GM18499 (cell line): ENCODE results near the gene USP25.
"Not testable (repeated sequence)": the region's sequence is repeated elsewhere in the genome, so short reads cannot be mapped to it uniquely, and the experiment has no call there.

Experiments
- ATAC-seq: cut with Tn5 transposase; IDR thresholded peaks from one replicate; pipeline ENCODE4 v1.9.1; 2021; ENCODE audit warnings: moderate number of reproducible peaks; ENCODE audit not compliant: insufficient read depth, unreplicated experiment

USP25 gene

DNA sequence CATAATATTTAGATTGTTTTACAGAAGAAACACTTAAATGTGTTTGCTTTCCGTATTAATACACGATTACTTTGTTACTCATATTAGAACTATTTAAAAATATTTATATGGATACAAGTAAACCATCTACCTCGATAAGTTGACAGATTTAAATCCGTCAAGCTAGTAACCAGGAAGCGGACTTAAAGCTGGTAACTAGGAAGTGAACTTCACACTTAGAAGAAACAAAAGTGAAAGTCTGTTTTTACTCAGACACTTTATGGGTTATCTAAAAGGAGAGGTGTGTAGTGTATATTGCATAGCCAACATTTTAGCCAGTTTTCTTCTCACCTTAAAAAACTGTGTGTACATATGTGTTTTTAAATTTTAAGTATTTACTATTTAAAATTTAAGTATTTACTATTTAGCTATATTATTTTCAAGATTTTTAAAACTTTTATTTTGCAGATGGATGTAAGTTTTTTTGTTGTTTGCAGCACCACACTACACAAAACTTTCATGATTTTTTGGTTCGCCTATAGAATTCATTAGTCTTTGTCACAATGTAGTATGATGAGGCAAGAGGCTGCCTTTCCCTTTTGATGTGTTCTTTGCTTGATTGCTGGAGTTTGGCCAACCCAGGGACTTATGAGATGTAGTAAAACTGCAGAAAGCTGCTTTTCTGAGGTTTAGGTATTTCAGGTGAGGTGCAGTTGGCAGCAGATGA is 2.7 kb downstream of the USP25 start:
- peak; percentile 61 for ATAC-seq

GRCh38 chr21:15732996-15733329 is 3.2 kb downstream of the USP25 start:
- no peak for ATAC-seq

- no peak for ATAC-seq
Observed at GRCh38 chr21:15735409-15735808, 5.6 kb downstream of the USP25 start.

GRCh38 chr21:15735931-15736330 is 6.1 kb downstream of the USP25 start:
- not testable (repeated sequence) for ATAC-seq

DNA sequence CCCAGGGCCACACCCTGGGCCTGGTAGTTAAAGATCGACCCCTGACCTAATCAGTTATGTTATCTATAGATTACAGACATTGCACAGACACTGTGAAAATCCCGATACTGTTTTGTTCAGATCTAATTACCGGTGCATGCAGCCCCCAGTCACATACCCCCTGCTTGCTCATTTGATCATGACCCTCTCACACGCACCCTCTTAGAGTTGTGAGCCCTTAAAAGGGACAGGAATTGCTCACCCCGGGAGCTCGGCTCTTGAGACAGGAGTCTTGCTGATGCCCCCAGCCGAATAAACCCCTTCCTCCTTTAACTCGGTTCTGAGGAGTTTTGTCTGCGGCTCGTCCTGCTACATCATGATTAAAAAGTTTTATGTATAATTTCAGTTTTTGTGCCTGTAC is 9.0 kb downstream of the USP25 start:
- not testable (repeated sequence) for ATAC-seq

DNA sequence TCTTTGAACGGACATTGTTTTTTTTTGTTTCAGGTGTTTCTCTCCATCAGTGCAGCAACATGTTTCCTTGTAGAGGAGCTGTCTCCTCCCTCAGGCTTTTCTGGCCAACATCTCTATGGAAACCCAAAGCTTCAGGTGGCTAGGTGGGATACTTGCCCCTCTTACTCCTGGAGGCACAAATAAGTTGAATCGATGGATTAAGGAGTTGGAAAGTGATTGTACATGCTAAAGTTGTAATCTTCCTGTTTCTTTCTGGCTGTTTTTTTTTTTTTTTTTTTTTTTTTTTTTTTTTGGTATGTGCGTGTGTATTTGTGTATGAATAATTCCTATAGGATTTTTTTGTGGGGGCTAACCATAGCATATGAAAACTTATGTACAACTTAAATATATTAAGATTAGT is 10.6 kb downstream of the USP25 start:
- no peak for ATAC-seq

DNA sequence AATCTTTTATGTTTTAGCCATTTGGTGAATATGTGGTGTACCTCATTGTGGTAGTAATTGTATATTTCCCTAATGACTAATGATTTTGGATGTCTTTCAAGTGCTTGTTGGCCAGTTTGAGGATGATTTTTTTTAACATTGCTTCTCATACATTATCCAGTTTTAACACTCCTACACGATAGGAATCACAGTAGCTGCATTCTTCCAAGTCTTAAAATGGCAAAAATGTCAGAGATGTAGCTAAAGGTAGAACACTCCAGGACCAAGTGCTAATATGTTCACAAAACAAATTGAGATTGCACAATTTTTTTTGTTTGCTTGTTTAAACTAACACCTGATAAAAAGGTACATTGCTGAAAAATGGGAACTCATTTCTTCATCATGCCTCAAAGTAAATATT is 11.7 kb downstream of the USP25 start:
- ATAC-seq = no peak

DNA sequence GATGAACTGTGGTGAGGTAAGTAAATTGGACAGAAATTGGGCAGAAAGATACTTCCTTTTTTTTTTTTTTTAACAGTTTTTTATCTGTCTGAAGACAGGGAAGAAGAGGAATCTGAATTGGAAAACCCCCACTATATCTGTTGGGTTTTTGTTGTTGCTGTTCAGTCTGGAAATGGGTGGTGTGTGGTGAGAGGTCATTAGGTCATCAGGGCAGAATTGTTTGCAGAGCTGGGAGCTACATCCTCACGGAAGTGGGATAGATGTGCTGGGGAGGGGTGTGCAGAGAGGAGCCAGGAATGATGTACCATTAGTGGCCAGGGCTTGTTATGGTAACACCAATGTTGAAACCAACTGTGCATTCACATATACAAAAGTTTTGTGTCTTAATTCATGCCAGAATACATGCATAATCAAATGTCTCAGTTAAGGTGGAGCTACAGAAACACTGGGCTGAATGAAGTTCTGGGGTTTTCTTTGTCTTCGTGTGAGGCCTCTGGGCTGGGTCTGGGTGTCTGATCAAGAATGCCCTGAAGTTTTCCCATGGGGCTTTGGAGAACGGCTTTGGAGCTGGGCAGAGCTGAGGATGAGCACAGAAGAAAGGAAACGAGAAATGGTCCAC is 12.4 kb downstream of the USP25 start:
- no peak for ATAC-seq

GRCh38 chr21:15742694-15743093 is 12.9 kb downstream of the USP25 start:
- no peak for ATAC-seq

DNA sequence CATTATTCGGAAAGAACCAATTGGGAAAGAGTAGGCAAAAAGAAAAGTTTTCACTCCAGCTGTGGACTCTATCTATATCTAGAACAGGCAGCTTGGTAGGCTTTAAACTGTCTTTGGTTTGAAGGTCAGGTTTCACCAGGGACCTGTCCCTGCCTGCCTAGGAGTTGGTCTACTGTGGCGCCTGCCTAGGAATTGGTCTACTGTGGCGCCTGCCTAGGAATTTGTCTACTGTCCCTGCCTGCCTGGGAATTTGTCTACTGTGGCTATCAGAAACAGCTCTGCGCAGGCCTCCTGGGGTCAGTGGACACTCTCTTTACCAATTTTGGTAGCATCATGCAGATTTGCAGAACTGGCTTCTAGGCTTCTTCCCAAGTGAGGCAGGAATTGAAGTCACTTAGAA is 13.8 kb downstream of the USP25 start:
- no peak for ATAC-seq

GRCh38 chr21:15744926-15745325 is 15.1 kb downstream of the USP25 start:
- ATAC-seq = no peak

- ATAC-seq = no peak
Observed at GRCh38 chr21:15748586-15748985, 18.8 kb downstream of the USP25 start.

DNA sequence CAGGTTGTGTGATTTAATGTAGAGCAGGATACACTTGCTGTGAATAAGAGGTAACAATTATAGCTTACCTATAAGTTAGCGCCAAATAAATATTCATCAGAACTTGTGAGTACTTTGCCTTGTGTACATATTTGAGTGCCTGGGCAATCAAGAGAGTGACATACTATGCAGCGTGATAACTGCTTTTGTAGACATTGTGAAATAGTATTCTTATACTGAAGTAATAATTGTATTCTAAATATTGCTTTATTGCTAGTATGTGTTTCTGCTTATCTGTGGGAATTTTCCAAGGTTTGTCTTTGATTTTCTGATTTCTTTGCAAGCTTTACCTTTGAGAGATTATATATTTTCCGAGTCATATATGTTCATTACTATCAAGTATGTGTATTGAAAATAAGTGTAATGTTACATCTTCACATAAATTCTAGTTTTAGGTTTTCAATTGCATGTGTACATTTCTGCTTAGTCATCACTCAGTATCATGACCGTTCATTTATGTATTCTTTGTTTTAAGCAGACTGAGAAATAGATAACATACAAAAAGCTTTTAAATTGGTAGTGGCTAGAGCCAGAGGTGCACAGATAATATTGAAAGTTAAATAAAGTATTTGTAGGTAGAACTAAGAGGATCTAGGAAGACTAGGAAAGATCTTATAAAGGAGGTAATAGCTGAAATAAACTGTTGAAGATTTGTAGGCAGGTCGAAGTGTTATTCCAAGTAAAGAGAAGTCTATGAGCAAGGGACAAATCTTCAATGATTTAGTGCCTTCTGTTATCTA is 19.5 kb downstream of the USP25 start:
- no peak for ATAC-seq

DNA sequence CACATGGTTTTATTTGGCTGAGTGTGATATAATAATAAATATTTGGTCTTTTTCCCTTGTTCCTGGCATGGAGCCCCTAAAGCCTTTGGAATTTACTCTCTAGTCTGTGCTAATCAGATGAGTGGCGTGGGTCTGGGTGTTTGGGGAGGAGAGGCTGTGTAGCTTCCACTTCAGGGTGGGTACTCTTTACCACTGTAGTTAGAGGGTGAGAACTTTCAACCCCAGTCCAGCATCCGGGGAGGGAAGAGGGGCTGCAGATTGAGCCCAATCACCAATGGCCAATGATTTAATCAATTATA is 20.0 kb downstream of the USP25 start:
- no peak for ATAC-seq

DNA sequence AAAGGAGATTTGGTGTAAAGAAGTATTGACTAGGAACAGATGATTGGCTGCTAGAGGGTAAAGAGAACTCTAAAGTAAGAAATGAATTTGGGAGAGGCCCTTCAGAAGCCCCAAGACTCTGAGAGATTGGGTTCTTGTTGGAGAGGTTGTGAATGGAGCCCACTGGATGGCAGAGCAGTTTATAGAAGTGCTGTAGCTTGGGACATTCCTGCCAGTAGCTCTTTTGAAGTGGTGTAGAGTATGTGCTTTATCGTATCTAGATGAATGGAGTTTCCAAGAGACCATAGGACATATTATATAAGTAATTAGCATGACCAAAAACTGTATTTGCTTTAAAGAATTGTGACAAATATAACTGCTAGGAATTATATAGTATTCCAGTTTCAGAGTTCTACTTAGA is 21.3 kb downstream of the USP25 start:
- no peak for ATAC-seq

DNA sequence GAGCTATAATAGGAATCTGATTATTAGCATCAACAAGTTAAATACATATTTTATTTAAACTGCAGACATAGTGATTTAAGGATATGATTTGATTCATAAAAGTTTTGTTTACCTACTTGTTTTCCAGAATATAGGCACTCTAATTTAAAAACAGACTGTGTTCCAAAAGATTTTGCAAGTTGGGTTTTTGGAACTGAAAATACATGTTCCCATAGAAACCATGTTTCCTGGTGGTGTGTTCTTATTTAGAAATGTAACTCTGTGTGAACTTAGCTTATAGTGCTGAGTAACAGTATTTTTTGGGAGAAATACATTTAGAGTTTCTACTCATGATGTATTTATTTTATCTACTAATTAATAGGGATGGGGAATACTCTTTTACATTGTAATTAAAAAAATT is 21.8 kb downstream of the USP25 start:
- ATAC-seq = no peak

DNA sequence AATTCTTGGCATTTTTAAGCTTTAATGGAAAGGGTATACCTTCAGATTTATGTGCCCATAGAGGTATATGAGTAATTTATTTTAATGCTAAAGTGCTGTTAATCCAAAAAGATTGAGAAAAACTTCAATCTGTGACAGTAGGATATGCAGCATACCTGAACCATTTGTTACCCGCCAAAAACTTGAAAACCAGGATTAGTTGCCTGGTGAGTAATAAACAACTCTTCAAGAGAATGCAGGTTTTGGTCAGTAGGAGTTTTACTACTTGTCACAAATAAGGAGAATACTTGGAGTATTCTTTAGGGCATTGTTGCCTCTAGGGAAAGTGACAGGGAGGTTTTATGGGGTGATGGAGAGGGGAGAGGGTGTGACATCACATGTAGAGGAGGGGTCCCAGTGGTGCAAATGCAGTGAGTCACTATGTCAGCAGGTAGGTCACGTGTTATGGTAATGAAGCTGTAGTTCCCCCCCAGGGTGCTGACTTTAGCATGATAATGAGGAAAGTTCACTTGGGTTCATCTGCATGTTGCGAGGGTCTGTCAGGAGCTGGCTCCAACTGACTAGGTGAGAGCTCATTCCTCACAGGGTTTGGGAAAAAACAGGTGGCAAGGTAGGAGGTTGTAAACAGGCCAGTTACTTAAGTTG is 23.1 kb downstream of the USP25 start:
- no peak for ATAC-seq

DNA sequence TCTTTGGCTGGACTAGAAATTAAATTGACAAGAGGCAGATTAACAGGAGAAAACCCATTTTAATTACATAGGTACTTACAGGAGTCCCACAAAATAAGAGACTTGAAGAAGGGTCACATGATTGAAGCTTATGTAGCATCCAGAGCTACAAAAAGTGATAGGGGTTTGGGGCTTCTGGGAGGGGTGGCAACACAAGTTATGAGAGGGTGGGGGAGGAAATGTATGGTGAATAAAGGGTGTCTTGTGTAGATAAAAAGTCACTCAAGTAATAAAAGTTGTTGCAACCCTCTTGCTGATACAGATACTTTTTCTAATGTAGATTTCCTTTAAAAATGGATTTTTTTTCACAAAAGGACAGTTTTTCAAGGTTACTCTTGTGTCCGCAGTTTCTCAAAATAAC is 24.0 kb downstream of the USP25 start:
- no peak for ATAC-seq

GRCh38 chr21:15754640-15755039 is 24.9 kb downstream of the USP25 start:
- ATAC-seq = no peak

GRCh38 chr21:15755125-15755524 is 25.3 kb downstream of the USP25 start:
- ATAC-seq = no peak

- no peak for ATAC-seq
Observed at GRCh38 chr21:15759469-15759868, 29.7 kb downstream of the USP25 start.
